GM19240 (cell line): ENCODE results near the gene AIFM3.

ENCODE experiments used
- DNase-seq: peaks from one replicate; pipeline ENCODE4 v3.0.0; 2011; ENCODE audit warnings: low spot score; ENCODE audit not compliant: insufficient read length

Gene AIFM3

DNA sequence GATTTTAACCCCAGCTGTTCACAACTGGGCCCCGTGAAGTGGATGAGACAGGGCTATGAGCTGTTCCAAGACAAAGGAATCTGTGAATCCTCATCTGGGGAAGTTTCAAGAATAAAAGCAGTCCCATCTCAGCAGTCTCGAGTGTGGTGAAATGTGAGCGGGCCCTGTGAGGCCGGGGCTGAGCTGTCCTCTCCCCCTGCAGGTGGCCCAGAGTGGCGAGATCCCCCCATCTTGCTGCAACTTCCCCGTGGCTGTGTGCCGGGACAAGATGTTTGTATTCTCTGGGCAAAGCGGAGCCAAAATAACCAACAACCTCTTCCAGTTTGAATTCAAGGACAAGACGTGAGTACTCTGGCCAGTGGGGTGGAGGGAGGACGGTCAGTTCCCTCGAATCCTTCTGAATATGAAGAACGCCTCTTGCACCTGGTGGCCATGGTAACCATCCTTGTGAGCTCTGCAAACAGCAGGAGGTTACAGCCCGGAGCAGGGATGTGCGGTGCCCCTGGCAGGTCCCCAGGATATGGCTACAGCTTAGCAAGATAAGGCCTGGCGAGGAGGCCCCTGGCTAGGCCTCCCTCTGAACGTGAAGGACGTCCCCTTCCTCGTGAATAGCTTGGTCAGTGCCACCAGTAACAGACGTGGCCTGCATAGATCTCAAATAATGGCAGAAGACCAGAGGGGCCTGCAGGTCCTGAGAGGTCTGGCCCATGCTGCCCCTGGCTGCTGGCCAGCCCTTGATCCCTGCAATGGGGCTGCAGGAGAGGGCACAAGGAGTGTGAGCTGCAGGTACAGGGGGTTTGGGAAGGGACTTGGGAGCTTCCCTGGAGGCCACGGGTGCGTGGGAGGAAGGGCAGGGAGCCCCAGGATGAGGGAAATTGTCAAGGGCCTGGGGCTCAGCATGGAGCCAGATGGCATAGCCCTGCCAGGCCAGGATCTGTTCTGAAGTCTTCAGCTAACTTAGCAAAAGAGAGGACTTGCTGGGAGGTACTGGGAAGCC lies 23.4 kb downstream of the AIFM3 start:
- no peak for DNase-seq

DNA sequence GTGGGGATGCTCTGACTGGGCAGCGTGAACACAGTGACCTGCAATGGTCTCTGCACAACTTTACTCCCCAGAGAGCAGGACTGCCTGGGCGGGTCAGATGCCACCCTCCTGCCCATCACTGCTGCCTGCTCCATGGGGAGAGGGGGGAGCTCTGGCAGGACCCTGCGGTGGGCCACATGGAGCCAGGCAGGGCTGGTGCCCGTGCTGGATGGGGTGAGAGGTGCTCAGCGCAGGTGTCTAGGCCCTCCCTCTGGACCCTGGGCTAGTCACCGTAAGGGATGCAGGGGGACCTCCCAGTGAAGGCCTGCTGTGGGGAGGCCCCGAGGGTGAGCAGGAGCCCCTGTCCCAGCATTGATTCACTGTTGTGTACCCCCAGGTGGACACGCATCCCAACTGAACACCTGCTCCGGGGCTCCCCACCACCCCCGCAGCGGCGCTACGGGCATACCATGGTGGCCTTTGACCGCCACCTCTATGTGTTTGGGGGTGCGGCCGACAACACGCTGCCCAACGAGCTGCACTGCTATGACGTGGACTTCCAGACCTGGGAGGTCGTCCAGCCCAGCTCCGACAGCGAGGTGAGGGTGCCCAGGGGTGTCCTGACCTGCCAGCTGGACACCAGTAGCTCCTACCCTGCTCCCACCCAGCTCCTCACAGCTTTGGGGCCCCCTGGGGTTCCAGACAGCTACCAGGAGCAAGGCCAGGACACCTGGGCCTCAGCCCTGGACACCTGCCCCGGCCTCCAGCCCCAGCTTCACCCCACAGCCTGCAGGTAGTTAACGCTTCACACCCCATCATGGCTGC lies 24.4 kb downstream of the AIFM3 start:
- DNase-seq = no peak

DNA sequence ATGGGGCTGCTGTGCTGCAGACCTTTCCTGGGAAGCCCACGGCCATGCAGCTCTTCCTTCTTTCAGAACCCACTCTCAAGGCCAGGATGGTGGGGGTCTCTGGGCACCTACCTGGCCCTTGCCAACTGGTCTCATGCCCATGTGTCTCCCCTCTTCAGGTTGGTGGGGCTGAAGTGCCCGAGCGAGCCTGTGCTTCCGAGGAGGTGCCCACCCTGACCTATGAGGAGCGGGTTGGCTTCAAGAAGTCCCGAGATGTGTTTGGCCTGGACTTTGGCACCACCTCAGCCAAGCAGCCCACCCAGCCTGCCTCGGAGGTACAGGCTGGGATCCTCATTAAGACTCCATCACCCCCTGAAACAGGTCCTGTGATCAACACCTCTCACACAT lies 25.0 kb downstream of the AIFM3 start:
- DNase-seq = no peak

DNA sequence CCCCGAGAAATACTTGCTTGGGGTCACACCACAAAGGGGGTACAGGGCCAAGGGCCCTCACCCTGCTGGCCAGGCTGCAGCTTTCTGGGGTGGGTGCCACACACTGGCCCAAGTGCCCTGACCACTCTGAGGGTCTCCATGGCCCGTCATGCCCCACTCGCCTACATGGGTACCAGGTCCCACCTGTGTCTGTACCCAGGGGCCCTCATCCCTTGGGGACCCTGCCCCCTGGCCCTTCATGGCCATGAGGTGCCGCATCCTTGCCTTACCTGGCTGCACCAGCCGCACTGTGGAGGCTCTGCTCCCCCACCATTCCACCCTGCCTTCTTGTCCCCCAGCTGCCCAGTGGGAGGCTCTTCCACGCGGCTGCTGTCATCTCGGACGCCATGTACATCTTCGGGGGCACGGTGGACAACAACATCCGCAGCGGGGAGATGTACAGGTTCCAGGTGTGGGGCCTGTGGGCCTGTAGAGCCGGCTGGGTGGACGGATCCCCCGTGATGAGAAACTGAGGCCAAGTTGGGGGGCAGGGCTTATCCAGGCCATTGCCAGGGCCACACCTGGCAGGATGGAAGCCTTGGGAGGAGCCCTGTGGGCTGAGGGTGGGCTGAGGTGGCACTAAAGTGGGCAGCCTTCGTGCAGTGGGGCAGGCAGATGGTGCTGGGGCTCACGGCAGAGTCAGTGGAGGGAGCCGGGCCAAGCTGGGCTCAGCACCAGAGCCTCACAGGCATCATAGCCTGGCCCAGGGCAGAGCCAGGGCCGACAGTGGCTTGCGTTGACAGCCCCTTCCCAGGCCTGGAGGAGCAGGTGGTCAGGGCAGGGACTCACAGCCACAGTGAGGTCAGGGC lies 25.6 kb downstream of the AIFM3 start:
- no peak for DNase-seq

DNA sequence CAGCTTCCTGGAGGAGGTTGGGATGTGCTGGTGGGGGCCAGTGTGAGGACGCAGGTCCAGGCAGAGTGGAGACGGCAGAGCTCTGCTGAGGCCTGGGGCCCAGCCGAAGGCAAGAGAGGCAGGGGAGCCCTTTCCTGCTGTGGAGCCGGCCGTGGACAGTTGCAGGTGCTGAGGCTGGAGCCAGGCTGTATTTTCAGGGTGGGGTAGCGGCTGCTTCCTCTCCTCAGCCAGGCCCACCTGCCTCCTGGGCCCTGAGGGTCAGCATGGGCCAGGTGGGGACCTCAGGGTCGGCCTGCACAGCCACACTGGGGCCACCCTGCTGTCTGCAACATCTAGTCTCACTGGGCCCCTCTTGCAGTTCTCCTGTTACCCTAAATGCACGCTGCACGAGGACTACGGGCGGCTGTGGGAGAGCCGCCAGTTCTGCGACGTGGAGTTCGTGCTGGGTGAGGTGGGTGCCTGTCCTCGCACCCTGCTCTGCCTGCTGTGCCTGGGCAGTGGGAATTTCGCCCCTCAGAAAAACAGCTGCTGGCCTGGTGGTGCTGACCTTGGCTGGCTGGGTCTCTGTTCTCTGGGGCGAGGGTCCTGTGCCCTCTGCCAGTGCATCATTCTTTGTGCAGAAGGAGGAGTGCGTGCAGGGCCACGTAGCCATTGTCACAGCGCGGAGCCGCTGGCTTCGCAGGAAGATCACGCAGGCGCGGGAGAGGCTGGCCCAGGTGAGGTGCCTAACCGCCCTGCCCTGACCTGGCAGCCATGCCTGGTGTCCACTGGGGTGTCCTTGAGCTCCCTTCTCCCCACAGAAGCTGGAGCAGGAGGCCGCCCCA lies 26.5 kb downstream of the AIFM3 start:
- no peak for DNase-seq

DNA sequence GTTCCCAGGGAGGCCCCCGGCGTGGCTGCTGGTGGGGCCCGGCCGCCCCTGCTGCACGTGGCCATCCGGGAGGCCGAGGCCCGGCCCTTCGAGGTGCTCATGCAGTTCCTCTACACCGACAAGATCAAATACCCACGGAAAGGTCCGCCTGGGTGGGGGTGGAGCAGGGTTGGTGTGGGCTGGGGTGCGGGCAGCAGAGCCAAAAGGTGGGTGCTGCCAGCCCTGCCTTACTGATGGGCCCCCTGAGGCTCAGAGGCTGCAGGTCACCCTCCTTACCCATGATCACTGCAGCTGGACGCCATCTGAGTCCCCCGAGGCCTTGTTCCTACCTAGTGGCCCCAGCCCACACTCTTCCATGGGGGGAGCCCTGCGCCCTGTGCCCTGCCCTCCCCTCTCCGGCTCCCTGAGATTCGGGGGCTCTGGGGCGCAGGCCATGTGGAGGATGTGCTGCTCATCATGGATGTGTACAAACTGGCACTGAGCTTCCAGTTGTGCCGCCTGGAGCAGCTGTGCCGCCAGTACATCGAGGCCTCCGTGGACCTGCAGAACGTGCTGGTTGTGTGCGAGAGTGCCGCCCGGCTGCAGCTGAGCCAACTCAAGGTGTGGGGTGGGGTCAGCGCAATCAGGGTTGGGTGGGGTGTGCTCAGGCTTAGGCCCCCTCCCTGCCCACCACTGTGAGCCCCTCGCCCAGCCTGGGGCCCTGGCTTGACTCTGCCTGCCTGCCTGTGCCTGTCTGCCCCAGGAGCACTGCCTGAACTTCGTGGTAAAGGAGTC lies 27.3 kb downstream of the AIFM3 start:
- DNase-seq = no peak

DNA sequence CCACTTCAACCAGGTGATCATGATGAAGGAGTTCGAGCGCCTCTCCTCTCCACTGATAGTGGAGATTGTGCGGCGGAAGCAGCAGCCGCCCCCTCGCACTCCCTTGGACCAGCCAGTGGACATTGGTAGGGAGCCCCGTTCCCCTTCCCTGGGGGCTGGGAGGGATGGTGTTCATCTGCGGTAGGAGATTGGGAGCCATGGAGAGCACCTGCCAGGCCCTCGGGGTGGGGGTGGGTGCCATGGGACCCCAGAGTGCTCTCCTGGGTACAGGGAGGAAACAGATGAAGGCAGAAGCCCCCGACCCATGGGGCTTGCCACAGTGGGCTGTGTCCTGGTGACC lies 27.8 kb downstream of the AIFM3 start:
- no peak for DNase-seq

DNA sequence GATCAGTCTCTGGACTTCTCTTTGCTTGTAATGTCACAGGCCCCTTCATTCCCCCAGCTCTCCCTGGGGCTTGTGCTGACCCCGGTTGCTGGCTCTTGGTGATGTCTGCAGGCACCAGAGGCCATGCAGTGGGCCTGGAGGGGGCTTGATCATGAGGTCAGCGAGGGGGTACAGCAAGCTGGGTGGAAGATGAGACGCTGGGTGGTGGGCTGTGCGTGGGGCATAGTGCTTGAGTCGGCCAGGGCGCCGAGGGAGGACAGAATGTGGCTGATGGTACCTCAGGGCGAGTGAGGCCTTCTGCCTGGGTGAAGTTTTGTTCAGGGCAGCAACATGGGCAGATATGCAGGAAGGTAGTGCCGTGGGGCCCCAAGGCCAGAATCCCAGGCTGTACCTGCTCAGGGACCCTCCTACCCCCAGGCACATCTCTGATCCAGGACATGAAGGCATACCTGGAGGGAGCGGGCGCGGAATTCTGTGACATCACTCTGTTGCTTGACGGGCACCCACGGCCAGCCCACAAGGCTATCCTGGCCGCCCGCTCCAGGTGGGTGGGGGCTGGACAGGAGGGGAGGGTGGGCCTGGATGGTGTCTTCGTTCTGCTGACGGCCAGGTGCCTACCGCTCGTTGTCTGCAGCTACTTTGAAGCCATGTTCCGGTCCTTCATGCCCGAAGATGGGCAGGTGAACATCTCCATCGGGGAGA lies 28.4 kb downstream of the AIFM3 start:
- DNase-seq = no peak

DNA sequence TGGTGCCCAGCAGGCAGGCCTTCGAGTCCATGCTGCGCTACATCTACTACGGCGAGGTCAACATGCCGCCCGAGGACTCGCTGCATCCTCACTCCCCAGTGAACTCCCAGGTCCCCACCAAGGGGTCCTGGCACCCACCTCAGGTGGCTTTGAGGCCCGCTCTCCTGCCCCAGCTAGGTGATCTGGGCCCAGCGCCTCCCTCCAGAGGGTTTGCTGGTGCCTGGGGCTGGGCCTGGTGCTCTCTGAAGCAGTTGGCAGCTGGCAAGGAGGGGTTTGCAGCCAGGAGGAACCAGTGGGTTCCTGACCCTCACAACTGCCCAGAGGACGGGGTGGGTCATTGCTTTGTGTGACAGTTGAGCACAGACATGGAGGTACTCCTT lies 29.0 kb downstream of the AIFM3 start:
- no peak for DNase-seq

DNA sequence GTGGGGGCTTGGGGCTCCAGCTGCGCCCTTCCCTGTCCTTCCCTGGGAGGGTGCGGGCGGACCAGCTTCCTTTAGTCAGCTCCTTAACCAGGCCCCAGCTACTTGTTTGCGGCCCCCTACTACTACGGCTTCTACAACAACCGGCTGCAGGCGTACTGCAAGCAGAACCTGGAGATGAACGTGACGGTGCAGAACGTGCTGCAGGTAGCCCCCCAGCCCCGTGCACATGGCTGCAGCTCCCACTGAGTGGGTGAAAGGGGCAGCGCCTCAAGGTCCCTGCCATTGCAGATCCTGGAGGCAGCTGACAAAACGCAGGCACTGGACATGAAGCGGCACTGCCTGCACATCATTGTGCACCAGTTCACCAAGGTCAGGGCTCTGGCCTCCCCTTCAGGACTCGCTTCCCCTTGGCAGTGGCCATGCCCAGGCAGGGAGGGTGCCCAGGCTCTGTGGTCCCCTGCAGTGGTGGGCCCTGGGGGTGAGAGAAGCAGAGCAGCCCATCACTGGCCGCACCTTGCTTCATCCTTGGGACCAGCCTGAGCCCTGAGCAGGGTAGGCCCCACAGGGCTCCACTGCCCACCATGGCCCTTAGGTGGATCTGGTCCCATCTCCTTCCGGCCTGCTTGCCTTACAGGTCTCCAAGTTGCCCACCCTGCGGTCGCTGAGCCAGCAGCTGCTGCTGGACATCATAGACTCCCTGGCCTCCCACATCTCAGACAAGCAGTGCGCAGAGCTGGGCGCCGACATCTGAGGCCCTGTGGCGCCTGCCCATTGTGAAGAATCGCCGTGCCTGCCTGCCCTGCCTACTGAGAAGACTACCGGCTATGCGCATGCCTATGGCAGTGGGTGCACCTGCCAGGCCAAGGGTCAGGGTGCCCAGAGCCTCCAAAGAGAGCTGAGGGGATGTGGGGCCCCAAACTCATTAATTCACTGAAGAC lies 29.8 kb downstream of the AIFM3 start:
- DNase-seq = no peak

DNA sequence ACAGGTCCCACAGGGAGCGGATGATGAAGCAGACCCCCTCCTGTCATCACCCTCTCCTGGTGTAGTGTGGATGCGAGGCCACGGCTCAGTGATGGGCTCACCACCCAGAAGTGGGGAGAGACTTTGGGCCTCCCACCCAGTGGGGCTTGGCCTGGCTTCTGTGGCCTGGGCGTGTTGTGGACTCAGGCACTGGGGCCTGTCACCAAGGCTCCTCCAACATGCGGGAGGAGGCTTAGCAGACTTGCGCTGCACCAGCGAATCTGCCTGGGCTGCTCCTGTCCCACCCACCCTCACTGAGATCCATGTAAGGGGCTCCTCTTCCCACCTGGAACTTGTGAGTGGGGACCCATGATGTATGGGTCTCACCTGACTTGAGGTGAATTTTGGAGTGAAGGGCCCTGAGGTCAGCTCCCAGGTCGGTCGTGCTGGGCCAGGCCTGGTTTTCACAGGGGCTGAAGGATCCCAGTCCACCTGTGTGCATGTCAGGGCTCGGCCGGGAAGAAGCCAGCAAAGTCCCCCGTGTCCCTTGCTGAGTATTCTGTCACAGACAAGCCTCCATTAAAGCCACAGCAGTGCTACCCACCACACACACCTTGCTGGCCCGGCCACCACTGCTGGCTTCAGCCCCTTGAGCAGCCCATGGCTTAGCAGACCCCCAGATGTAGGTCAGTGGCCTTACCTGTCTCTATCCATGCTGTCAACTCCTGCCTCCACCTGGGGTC lies 30.6 kb downstream of the AIFM3 start:
- no peak for DNase-seq

DNA sequence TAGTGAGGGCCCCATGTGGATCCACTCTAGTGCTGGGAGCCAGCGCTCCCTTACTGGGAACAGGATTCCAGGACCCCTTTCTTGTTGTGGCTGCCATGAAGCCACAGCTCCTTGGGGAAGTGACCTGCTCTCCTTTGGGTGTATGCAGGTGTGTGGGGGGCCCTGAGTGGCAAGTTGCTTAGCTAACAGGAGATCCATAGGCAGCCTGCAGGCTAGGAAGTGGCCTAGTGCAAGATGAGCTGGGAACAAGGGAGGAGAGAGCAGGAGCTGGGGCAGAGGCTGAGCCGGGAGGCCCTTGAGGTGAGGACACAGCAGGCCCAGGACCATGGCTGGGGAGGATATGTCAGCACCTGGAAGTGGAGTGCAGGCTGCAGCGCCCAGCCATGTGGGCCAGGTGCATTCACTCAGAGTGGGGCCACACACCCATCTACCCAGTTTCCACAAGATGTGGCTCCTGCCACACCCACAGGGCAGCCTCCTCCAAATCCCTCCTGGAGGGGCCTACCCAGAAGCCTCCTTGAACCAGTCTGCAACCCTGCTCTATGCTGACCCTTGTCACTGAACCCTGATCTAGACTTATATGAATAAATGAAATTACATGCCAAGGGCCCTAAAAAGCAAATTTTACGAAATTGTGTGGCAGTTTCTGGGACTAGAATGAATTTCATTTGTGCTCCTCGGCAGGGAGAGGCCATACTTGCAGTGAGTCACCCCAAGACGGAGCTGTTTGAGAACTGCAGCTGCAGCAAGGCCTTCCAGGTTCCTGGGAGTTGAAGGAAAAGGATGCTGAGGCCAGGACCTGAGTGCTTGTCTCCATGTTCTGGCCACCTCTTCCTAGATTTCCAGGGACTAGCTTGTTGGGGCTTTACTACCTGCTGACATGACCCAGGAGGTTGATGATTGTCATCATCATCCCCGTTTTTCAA lies 31.6 kb downstream of the AIFM3 start:
- DNase-seq = no peak

DNA sequence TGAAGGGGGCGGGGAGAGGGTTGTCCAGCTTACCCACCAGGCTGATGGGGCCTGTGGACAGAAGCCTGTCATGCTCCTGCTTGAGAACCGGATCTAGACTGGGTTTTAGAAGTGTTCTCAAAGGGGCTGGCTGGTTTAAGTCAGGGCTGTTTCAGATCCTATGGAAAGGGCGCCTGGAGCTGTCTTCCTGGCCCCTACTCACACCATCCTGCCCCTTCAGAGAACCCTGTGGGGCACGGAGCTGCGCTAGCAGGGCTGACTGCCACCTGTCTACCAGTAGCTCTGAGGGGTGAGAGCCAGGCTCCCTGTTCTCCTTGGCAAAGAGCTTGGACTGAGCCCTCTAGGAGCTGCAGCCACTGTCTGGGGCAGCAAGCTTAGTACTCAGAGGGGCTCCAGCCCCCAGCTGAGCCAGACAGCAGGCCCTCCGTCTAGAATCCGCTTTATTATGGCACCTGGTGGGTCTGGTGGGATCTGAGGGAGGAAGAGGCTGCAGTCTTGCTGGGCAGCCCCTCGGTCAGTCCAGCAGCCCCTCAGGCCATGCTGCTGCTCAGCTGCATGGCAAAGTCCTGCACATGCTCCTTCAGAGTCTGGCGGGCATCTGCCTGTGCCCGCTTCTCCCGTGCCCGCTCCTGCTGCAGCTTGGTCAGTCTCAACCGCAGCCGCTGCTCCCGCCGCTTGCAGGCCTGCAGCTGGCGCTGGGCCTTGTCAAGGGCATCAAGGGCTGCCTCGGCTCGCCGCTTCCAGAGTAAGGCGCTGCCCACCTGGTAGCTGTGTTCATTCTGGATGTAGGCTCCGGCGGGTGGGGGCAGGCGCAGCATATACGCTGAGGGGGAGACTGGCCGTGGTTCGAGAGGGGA lies 32.5 kb downstream of the AIFM3 start:
- DNase-seq = no peak

DNA sequence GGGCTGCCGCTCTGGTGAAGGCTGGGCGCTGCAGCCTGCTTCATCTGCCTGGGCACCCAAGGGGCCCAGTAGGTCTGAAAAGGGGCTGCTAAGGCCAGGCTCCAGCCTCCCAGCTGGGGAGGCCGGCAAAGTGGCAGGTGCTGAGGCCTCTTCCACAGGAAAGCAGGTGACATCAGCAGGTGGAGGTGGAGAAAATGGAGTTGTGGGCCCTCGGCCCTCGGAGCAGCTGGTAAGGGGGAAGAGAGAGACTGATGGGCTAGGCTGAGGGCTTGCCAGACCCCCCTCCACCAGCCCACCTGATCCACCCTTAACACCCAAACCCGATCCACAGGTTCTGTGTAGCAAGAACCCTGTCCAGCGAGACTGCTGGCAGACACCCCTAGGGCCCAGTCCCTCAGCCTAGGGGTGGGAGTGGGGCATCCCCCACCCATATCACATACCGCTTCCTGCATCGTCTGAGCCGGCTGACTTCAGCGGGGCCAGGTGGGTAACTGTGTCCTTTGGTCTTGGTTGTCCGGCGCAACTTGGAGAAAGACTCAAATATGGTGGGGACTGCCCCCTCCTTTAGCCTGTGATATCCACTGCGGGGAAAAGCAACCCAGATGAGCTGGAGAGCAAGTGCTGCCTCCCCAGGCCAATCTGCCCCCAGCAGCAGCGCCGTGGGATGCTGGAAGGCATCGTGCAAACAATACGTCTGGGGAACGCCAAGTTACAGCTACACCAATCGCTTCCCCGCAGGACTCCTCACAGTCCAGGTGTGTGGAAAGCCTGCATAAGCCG lies 33.3 kb downstream of the AIFM3 start:
- DNase-seq = no peak
